ENCODE results near the gene PRKCA.

DNA sequence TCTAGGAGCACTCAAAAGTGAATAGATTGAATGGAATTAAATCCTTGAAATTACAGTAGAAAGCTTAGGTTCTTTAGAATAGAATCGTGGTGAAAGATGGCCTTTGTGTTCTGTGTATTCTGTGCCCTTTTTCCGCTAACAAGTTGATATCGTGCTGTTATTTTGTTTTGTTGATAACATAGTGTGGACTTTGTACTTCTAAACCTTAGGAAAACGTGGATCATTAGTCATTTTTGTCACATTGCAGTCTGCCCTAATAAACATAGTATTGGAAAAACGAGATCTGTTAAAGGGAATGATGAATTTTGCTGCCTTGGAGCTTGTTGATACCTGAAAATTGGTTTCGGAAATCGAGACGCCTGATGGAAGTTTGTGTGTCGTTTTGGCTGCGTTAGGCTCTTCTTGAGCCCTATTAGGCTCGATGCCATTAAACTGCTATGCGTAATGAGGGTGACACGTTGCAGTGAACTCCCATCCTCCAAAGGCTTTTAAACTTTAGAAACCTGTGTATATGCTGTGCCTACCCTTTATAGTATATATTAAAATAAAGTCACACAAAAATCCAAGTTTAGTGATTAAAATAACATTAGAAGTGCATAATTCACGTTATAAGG is 145.7 kb downstream of the PRKCA start:
- TF ChIP-seq, protein P1, sequence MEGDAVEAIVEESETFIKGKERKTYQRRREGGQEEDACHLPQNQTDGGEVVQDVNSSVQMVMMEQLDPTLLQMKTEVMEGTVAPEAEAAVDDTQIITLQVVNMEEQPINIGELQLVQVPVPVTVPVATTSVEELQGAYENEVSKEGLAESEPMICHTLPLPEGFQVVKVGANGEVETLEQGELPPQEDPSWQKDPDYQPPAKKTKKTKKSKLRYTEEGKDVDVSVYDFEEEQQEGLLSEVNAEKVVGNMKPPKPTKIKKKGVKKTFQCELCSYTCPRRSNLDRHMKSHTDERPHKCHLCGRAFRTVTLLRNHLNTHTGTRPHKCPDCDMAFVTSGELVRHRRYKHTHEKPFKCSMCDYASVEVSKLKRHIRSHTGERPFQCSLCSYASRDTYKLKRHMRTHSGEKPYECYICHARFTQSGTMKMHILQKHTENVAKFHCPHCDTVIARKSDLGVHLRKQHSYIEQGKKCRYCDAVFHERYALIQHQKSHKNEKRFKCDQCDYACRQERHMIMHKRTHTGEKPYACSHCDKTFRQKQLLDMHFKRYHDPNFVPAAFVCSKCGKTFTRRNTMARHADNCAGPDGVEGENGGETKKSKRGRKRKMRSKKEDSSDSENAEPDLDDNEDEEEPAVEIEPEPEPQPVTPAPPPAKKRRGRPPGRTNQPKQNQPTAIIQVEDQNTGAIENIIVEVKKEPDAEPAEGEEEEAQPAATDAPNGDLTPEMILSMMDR (IDR thresholded peaks at IDR 0.05): no peak
- TF ChIP-seq ZFX (IDR thresholded peaks at IDR 0.05; ENCODE audit: borderline replicate concordance): no peak
